Measurements from ENCODE around the gene GNB3. TPM values are rescaled to one million over a fixed set of nuclear protein-coding genes. Genes with fewer than 3 reads are reported as not detected.

The GNB3 gene
- total RNA-seq, 1 donor from 2014 or later: 16.6 TPM

DNA sequence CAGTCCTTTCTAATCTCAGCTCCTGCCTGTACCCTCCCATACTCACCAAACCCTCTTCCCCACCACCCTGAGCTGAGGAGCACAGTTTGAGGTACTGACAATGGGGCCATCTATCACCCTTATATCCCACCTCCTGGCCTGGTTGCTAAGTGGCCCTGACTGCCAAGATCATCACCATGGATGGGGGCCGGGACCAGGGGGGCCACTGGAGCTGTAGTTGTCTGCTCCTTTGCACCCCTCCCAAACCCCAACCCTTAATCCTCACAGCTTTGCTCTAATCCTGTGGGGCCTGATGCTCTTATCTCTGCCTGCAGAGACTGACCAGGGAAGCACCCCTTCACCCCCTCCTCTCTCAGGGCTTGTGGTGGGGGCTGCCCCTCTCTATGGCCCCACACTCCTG is 395 bp upstream of the GNB3 start:
- no peak for FAIRE-seq
- no peak overlapping the region for H3K27ac Mint-ChIP-seq (ENCODE audit: unreplicated experiment)

GRCh38 chr12:6842075-6842474 is 1.4 kb downstream of the GNB3 start:
- no peak for DNase-seq (ENCODE audit: low read depth)
- Histone ChIP-seq H3K9ac (ENCODE audit: low read length) (no peak overlapping the region), H3K4me2 (ENCODE audit: low read length) (no peak overlapping the region), H4K20me1 (ENCODE audit: insufficient read depth, low read length) (peaks cover 25% of the 10 kb centered on the region), H3K9me3 (ENCODE audit: insufficient read depth, low read depth, low read length) (no peaks in the 10 kb centered on the region), H3K27ac (ENCODE audit: low read depth, low read length) (no peak overlapping the region), H3K79me2 (ENCODE audit: insufficient read depth, low read length) (peaks cover 8% of the 10 kb centered on the region), H2AFZ (ENCODE audit: low read depth, low read length) (no peak overlapping the region), H3K4me3 (ENCODE audit: insufficient read depth, low read depth, low read length) (no peak overlapping the region), H3K4me1 (ENCODE audit: insufficient read depth, low read length) (no peaks in the 10 kb centered on the region), H3K27me3 (ENCODE audit: insufficient read depth, low read length) (no peaks in the 10 kb centered on the region), H3K36me3 (ENCODE audit: insufficient read depth, low read length) (peaks cover 38% of the 10 kb centered on the region)
- H3K27ac Mint-ChIP-seq (ENCODE audit: unreplicated experiment): no peak overlapping the region
- H3K4me1 Mint-ChIP-seq (ENCODE audit: low read depth, unreplicated experiment): no peaks in the 10 kb centered on the region
- no peaks in the 10 kb centered on the region for H3K9me3 Mint-ChIP-seq (ENCODE audit: unreplicated experiment)
- H3K36me3 Mint-ChIP-seq (ENCODE audit: low read depth, unreplicated experiment): peaks cover 16% of the 10 kb centered on the region
- H3K4me3 Mint-ChIP-seq (ENCODE audit: unreplicated experiment): no peak overlapping the region
- TF ChIP-seq EZH2 (IDR thresholded peaks at IDR 0.05; ENCODE audit: insufficient read depth, low read length) (no peak), CTCF (IDR thresholded peaks at IDR 0.05; ENCODE audit: insufficient read depth, low read depth, low read length) (no peak)
- no peaks in the 10 kb centered on the region for H3K27me3 Mint-ChIP-seq (ENCODE audit: low read depth, unreplicated experiment)
- FAIRE-seq: no peak

More for the DNA sequence above, 395 bp upstream of the GNB3 start:
- no peaks in the 10 kb centered on the region for H3K27me3 ChIP-seq (ENCODE audit: insufficient read depth, low read length)
- TF ChIP-seq EZH2 (IDR thresholded peaks at IDR 0.05; ENCODE audit: insufficient read depth, low read length) (no peak), CTCF (IDR thresholded peaks at IDR 0.05; ENCODE audit: insufficient read depth, low read depth, low read length) (no peak)
- Mint-ChIP-seq H3K36me3 (ENCODE audit: low read depth, unreplicated experiment) (peaks cover 12% of the 10 kb centered on the region), H3K27me3 (ENCODE audit: low read depth, unreplicated experiment) (no peaks in the 10 kb centered on the region), H3K4me1 (ENCODE audit: low read depth, unreplicated experiment) (no peaks in the 10 kb centered on the region), H3K9me3 (ENCODE audit: unreplicated experiment) (no peaks in the 10 kb centered on the region), H3K4me3 (ENCODE audit: unreplicated experiment) (no peak overlapping the region)
- H3K4me2 ChIP-seq (ENCODE audit: low read length): no peak overlapping the region
- no peaks in the 10 kb centered on the region for H3K4me1 ChIP-seq (ENCODE audit: insufficient read depth, low read length)
- H3K27ac ChIP-seq (ENCODE audit: low read depth, low read length): no peak overlapping the region
- H3K9ac ChIP-seq (ENCODE audit: low read length): no peak overlapping the region
- no peak overlapping the region for H2AFZ ChIP-seq (ENCODE audit: low read depth, low read length)
- H3K9me3 ChIP-seq (ENCODE audit: insufficient read depth, low read depth, low read length): no peaks in the 10 kb centered on the region
- peaks cover 25% of the 10 kb centered on the region for H4K20me1 ChIP-seq (ENCODE audit: insufficient read depth, low read length)
- peaks cover 37% of the 10 kb centered on the region for H3K36me3 ChIP-seq (ENCODE audit: insufficient read depth, low read length)
- DNase-seq (ENCODE audit: low read depth): no peak
- no peak overlapping the region for H3K4me3 ChIP-seq (ENCODE audit: insufficient read depth, low read depth, low read length)
- no peaks in the 10 kb centered on the region for H3K79me2 ChIP-seq (ENCODE audit: insufficient read depth, low read length)

DNA sequence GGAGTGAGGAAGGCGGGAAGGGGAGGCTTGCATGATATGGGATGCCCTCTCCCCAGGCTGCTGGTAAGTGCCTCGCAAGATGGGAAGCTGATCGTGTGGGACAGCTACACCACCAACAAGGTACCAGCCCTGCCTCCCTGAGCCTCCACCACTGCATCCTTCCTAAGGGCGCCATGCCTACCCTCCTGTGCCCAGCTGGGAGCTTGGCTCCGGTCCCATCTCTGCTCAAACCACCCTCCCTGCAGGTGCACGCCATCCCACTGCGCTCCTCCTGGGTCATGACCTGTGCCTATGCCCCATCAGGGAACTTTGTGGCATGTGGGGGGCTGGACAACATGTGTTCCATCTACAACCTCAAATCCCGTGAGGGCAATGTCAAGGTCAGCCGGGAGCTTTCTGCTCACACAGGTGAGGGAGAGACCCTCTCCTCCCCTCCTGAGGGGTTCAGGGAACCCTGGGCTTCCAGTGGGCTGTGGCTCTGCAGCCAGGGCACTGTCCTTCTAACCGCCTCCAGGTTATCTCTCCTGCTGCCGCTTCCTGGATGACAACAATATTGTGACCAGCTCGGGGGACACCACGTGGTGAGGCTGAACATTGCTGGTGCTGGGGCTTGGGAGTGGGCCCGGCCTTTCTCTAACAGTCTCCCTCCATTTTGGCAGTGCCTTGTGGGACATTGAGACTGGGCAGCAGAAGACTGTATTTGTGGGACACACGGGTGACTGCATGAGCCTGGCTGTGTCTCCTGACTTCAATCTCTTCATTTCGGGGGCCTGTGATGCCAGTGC is 2.6 kb downstream of the GNB3 start:
- Mint-ChIP-seq H3K27ac (ENCODE audit: unreplicated experiment) (no peak overlapping the region), H3K9me3 (ENCODE audit: unreplicated experiment) (no peaks in the 10 kb centered on the region), H3K4me1 (ENCODE audit: low read depth, unreplicated experiment) (no peaks in the 10 kb centered on the region), H3K27me3 (ENCODE audit: low read depth, unreplicated experiment) (no peaks in the 10 kb centered on the region), H3K36me3 (ENCODE audit: low read depth, unreplicated experiment) (peaks cover 16% of the 10 kb centered on the region), H3K4me3 (ENCODE audit: unreplicated experiment) (no peak overlapping the region)
- TF ChIP-seq CTCF (IDR thresholded peaks at IDR 0.05; ENCODE audit: insufficient read depth, low read depth, low read length): no peak
- no peak overlapping the region for H3K4me2 ChIP-seq (ENCODE audit: low read length)
- H4K20me1 ChIP-seq (ENCODE audit: insufficient read depth, low read length): peaks cover 30% of the 10 kb centered on the region
- peaks cover 14% of the 10 kb centered on the region for H3K79me2 ChIP-seq (ENCODE audit: insufficient read depth, low read length)
- H3K4me3 ChIP-seq (ENCODE audit: insufficient read depth, low read depth, low read length): no peak overlapping the region
- H3K27me3 ChIP-seq (ENCODE audit: insufficient read depth, low read length): no peaks in the 10 kb centered on the region
- peaks cover 42% of the 10 kb centered on the region for H3K36me3 ChIP-seq (ENCODE audit: insufficient read depth, low read length)
- no peaks in the 10 kb centered on the region for H3K9me3 ChIP-seq (ENCODE audit: insufficient read depth, low read depth, low read length)
- no peak overlapping the region for H3K9ac ChIP-seq (ENCODE audit: low read length)
- no peak overlapping the region for H2AFZ ChIP-seq (ENCODE audit: low read depth, low read length)
- no peaks in the 10 kb centered on the region for H3K4me1 ChIP-seq (ENCODE audit: insufficient read depth, low read length)
- DNase-seq (ENCODE audit: low read depth) (no peak), FAIRE-seq (no peak)
- H3K27ac ChIP-seq (ENCODE audit: low read depth, low read length): no peak overlapping the region

Measured in astrocyte (in vitro differentiated cells and primary cell).